GM12892 (cell line): Measurements from ENCODE around the gene CMPK1.
"Not testable (repeated sequence)": the region's sequence is repeated elsewhere in the genome, so short reads cannot be mapped to it uniquely, and the experiment has no call there.

Source experiments
- DNase-seq: peaks from one replicate; pipeline ENCODE4 v3.0.0; 2011; ENCODE audit not compliant: insufficient read length
- FAIRE-seq: peaks from 2 replicates; lab custom pipeline; 2011; peaks lifted over from hg19 to GRCh38; lab: Jason Lieb, UNC
- POLR2A ChIP-seq: IDR thresholded peaks from 2 replicates; pipeline ENCODE4 v1.6.1; 2011; ENCODE audit warnings: low read depth, low read length, control low read depth
- POLR2AphosphoS5 ChIP-seq: IDR thresholded peaks from 2 replicates; pipeline ENCODE4 v1.6.1; 2011; ENCODE audit warnings: low read depth, low read length, control low read depth
- TAF1 ChIP-seq: IDR thresholded peaks from 2 replicates; pipeline ENCODE4 v1.6.1; 2011; ENCODE audit warnings: low read depth, mild to moderate bottlenecking, control low read depth, low read length, borderline replicate concordance

Gene CMPK1

DNA sequence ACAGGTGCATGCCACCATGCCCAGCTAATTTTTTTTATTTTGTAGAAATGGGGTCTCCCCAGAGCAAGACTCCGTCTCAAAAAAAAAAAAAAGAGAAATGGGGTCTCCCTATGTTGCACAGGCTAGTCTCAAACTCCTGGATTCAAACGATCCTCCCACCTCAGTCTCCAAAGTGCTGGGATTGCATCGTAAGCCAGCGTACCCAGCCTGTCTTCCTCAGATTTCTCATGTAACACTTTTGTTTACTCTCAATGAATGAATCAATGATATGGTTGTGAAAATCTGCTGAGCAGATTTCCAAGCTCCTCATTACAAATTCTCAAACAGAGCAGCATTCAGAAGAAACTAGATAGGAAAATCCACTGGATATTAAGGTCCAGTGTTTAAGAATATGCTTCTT, 6.6 kb downstream of the CMPK1 start:
- DNase-seq (no peak), FAIRE-seq (no peak)
- TF ChIP-seq POLR2AphosphoS5 (no peak), POLR2A (no peak), TAF1 (no peak)

DNA sequence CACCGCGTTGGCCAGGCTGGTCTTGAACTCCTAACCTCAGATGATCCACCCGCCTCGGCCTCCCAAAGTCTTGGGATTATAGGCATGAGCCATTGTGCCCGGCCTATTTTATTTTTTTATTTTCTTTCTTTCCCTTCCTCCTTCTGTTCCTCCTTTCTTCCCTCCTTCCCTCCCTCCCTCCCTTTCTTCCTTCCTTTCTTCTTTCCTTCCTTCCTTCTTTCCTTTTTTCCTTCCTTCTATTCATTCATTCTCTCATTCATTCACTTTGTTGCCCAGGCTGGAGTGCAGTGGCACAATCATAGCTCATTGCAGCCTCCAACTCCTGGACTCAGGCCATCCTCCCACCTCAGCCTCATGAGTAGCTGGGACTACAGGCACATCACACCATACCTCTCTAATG, 13.4 kb downstream of the CMPK1 start:
- not testable (repeated sequence) for DNase-seq, FAIRE-seq

DNA sequence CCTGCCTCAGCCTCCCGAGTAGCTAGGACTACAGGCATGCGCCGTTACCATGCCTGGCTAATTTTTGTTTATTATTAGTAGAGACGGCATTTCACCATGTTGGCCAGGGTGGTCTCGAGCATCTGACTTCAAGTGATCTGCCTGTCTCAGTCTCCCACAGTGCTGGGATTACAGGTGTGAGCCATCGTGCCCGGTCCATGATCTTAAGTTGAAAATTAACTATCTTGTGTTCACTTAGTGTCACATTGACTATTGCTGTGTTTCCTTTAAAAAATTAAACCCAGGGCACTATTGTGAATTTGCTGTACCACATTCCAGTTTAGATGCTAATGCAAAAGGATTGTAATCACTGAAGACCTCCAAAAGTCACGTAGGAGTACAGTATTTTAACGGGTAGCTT, 14.1 kb downstream of the CMPK1 start:
- DNase-seq, result no peak
- FAIRE-seq, result no peak

DNA sequence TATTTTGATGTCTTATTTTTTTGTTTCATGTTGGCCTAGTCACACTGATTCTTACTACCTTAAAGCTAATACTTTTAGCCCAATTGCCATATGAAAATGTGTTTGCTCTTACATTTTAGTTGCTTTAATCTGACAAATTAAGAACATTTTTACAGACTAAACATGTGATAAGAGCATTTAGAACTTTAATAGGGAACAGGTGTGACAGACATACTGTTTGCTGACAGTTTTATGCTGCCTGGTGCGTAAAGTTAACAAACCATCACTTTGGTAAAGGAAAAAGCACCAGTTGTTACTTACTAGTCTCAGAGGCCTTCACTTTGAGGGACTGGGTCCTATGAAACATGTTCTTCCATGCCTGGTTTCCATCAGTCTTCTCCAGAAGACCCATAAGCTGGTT, 14.7 kb downstream of the CMPK1 start:
- no peak for DNase-seq
- TF ChIP-seq TAF1, result no peak
- TF ChIP-seq POLR2AphosphoS5, result no peak
- TF ChIP-seq POLR2A, result no peak

More for the DNA sequence above, 14.1 kb downstream of the CMPK1 start:
- TF ChIP-seq POLR2AphosphoS5 (no peak), TAF1 (no peak), POLR2A (no peak)

DNA sequence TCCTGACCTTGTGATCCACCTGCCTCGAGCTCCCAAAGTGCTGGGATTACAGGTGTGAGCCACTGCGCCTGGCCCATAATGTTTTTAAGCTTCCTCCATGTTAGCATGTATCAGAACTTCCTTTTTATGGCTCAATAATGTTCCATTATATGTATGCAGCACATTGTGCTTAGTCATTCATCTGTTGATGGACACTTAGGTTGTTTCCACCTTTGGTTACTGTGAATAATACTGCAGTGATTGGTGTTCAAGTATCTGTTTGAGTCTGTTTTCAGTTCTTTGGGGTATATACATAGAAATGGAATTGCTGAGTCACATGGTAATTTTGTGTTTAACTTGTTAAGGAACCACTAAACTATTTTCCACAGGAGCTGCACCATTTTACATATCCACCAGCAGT, 17.7 kb downstream of the CMPK1 start:
- FAIRE-seq (peak; percentile 85), DNase-seq (no peak)
- TF ChIP-seq POLR2AphosphoS5, result no peak
- no peak for TF ChIP-seq POLR2A
- TF ChIP-seq TAF1, result no peak

More for the DNA sequence above, 14.7 kb downstream of the CMPK1 start:
- no peak for FAIRE-seq

DNA sequence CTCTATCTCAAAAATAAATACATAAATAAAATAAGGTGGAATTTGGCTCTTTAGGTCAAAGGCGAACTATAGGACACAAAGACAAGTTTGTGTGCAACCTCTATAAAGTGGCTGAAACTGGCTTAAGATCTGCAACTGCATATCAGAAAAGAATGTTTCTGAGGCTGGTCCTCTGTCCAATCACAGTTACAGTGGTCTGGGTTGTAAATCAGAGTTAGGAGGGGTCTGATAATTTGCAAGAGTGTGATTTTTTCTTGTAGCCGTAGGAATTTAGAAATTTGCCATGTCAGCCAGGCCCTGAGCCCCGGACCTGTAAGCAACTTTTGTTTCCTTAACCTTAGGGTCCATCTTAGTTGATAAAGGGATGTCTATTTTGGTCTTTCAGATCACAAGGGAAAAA, 27.8 kb downstream of the CMPK1 start:
- TF ChIP-seq TAF1 (no peak), POLR2AphosphoS5 (no peak), POLR2A (no peak)
- no peak for DNase-seq
- no peak for FAIRE-seq

DNA sequence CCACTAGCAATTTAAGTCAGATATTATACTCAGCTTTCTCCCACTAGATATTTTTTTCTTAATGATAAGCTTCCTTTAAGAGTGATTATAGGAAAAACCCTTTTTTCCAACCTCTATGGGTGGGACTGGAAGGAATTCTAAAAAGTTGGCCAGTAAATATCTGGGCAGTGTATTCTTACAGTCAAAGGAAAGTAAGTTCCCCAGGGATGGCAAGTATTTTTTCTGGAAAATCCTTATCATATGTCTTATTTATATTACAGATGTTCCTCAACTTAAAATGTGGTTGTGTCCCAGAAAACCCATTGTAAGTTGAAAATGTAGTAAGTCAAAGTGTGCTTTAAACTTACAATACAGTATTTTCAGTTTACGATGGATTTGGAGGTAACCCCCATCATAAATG, 29.2 kb downstream of the CMPK1 start:
- no peak for FAIRE-seq
- no peak for DNase-seq
- TF ChIP-seq POLR2A (no peak), TAF1 (no peak), POLR2AphosphoS5 (no peak)

DNA sequence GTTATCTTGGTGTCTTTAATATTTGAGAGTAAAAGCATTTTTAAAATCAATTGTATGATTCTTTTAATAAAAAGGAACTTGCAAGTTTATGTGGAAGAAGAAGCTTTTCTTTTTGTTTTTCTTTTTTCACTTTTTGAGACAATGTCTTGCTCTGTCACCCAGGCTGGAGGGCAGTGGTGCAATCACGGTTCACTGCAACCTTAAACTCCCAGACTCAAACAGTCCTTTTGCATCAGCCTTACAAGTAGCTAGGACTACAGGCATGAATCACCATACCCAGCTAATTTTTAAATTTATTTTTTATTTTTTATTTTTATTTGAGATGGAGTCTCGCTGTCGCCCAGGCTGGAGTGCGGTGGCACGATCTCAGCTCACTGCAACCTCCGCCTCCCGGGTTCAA, 34.1 kb downstream of the CMPK1 start:
- FAIRE-seq, result no peak
- no peak for TF ChIP-seq TAF1
- no peak for TF ChIP-seq POLR2AphosphoS5
- no peak for TF ChIP-seq POLR2A
- DNase-seq, result no peak

DNA sequence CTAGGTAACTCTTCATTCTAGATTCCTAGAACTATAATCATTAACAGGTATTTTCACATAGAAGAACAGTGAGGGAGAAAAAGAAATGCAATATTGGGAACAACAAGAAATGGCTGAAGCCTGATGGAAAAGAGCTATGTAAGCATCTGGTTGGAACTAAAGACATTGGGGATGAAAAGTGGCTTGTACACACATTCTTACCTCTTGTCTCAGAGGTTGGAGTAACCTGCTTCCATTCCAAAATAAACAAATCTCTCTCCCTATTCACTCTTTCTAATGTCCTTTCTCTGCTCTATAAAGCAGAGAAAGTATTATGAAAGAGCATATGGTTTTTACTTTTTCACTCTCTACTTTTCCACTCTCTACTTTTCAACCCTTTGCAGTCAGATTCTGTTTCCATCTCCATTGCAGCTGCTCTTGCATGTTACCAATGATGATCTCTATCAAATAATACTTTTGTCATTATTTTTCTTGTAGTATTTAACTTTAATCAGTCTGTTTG, 37.5 kb downstream of the CMPK1 start:
- no peak for FAIRE-seq
- no peak for TF ChIP-seq POLR2A
- no peak for TF ChIP-seq POLR2AphosphoS5
- TF ChIP-seq TAF1, result no peak
- no peak for DNase-seq

DNA sequence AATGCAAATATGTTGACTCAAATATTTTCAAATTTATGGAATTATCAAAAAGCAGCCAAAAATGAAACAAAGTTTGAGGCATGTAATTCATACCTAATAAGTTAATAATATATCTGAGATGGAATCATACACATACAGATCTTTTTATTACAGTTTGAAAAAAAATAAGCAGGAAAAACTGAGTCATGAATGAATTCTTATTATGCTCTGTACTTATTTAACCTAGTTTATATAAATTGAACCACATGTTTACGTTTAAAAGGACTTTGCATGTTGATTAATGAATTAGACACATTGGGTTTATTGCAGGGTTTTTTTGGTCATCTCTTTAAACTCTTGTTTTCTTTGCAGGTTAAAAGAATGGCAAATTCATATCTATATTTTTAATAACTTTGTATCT, 40.9 kb downstream of the CMPK1 start:
- TF ChIP-seq TAF1 (no peak), POLR2AphosphoS5 (no peak), POLR2A (no peak)
- FAIRE-seq, result no peak
- DNase-seq, result no peak

DNA sequence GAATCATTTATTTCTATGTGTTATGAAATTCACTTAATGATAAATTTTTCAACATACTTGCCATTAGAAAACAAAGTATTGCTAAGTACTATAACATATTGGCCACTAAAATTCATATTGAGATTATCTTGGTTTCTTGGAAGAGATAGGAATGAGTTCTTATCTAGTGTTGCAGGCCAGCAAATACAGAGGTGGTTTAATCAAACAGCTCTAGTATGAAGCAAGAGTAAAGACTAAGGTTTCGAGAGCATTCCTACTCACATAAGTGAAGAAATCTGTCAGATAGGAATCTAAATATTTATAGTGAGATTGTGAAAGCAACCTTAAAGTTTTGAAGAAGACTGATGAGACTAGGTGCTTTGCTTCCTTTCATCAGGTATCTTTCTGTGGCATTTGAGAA, 44.6 kb downstream of the CMPK1 start:
- TF ChIP-seq POLR2AphosphoS5, result no peak
- TF ChIP-seq POLR2A, result no peak
- no peak for TF ChIP-seq TAF1
- FAIRE-seq (no peak), DNase-seq (no peak)

DNA sequence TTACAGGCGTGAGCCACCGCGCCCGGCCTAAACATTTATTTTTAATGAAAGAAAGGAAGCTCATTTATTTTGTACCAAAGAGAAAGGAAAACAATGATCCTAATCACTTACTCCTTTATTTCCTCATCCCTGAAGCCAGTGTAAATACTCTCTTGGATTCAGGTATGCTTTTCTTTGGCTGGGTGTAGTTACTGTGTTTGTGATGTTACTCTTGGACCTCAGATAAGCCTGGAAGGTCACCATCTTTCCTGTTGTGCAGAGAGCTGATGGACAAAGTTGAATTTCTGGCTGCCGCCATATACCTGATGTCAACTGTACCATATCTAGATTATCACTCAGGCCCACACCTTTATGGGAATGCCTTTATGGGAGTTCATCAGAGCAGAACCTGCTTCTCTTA, 47.1 kb downstream of the CMPK1 start:
- DNase-seq (no peak), FAIRE-seq (no peak)
- TF ChIP-seq TAF1 (no peak), POLR2A (no peak), POLR2AphosphoS5 (no peak)
